ENCODE results near the gene TMEM94.

- TF ChIP-seq CTCF (IDR thresholded peaks at IDR 0.05; ENCODE audit: low read length) (no peak), EZH2phosphoT487 (IDR thresholded peaks at IDR 0.05; ENCODE audit: low read length) (no peak)
Observed at GRCh38 chr17:75518983-75519537, 62.6 kb downstream of the TMEM94 start.

Data from MM.1S (cell line).